ENCODE results near the gene CFAP157.

DNA sequence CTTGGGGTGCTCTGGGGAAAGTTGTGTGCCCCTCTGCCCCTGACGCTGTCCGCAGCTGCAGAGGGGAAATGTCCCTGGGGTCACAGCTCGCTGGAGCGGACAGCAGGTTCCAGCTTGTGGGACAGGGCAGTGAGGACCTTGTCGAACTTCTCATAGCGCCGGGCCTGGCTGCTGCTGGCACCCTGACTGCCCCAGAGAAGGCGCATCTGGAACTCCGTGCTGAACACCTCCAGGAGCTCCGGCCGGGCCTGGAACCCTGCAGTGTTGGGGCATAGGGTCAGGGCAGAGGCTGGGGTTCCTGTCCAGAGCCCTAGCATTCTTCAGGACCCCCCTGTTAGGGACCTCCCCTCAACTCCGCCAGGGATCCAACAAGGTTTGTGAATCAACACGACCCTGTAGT, 31.9 kb downstream of the CFAP157 start:
- no peak for TF ChIP-seq CTCF (IDR thresholded peaks at IDR 0.05)
- TF ChIP-seq POLR2A (IDR thresholded peaks at IDR 0.05): no peak
- TF ChIP-seq EP300 (IDR thresholded peaks at IDR 0.05): no peak
- no peak for TF ChIP-seq POLR2AphosphoS5 (IDR thresholded peaks at IDR 0.05)

All from suprapubic skin (tissue), 4 donors.